ENCODE data around the gene UNC13C.
"Not testable (repeated sequence)": the region's sequence is repeated elsewhere in the genome, so short reads cannot be mapped to it uniquely, and the experiment has no call there.

Gene UNC13C

GRCh38 chr15:53978253-53978906 lies at the start of gene UNC13C:
Gene UNC13C (plus strand): TSS chr15:53978441. CDS start chr15:54012904, 34,463 bp downstream.
- no peak for DNase-seq

- DNase-seq = no peak
These were observed 42.1 kb upstream of the UNC13C start for GRCh38 chr15:53936137-53936536.

GRCh38 chr15:53937632-53938031 lies 40.6 kb upstream of the UNC13C start:
- not testable (repeated sequence) for DNase-seq

GRCh38 chr15:53950572-53950971 lies 27.7 kb upstream of the UNC13C start:
- no peak for DNase-seq

- DNase-seq = no peak
These were observed 22.8 kb upstream of the UNC13C start for GRCh38 chr15:53955396-53955795.

GRCh38 chr15:53962646-53963561 lies 15.3 kb upstream of the UNC13C start:
- DNase-seq = peak in 1 of 2 donors; percentile 4

- no peak for DNase-seq
These were observed 14.4 kb upstream of the UNC13C start for GRCh38 chr15:53963801-53964200.

- DNase-seq = no peak
These were observed 4.1 kb upstream of the UNC13C start for GRCh38 chr15:53974121-53974520.

- DNase-seq = no peak
These were observed 3.4 kb upstream of the UNC13C start for GRCh38 chr15:53974813-53975212.

- DNase-seq = no peak
These were observed 1.3 kb upstream of the UNC13C start for GRCh38 chr15:53976844-53977392.

GRCh38 chr15:53979051-53979788 lies 979 bp downstream of the UNC13C start:
- no peak for DNase-seq

- no peak for DNase-seq
These were observed 1.8 kb downstream of the UNC13C start for GRCh38 chr15:53980021-53980420.

GRCh38 chr15:53982071-53982680 lies 3.9 kb downstream of the UNC13C start:
- DNase-seq = no peak

GRCh38 chr15:53982876-53983275 lies 4.6 kb downstream of the UNC13C start:
- no peak for DNase-seq

- no peak for DNase-seq
These were observed 6.0 kb downstream of the UNC13C start for GRCh38 chr15:53984221-53984620.

- DNase-seq = no peak
These were observed 7.3 kb downstream of the UNC13C start for GRCh38 chr15:53985562-53985961.

- no peak for DNase-seq
These were observed 9.2 kb downstream of the UNC13C start for GRCh38 chr15:53987480-53987879.

GRCh38 chr15:54007256-54007655 lies 29.0 kb downstream of the UNC13C start:
- no peak for DNase-seq

- DNase-seq = no peak
These were observed 33.4 kb downstream of the UNC13C start for GRCh38 chr15:54011656-54012055.

- DNase-seq = no peak
These were observed 35.9 kb downstream of the UNC13C start for GRCh38 chr15:54014067-54014655.

- DNase-seq = no peak
These were observed 39.0 kb downstream of the UNC13C start for GRCh38 chr15:54017251-54017650.

- DNase-seq = no peak
These were observed 39.7 kb downstream of the UNC13C start for GRCh38 chr15:54017959-54018358.
